T follicular helper cell (primary cell): Measurements from ENCODE around the gene PRKD1.
"Not testable (repeated sequence)": the region's sequence is repeated elsewhere in the genome, so short reads cannot be mapped to it uniquely, and the experiment has no call there.

Source experiments
- DNase-seq: peaks from one replicate; pipeline ENCODE4 v3.0.0-alpha.2; 2020; ENCODE audit warnings: low read depth

PRKD1 gene

DNA sequence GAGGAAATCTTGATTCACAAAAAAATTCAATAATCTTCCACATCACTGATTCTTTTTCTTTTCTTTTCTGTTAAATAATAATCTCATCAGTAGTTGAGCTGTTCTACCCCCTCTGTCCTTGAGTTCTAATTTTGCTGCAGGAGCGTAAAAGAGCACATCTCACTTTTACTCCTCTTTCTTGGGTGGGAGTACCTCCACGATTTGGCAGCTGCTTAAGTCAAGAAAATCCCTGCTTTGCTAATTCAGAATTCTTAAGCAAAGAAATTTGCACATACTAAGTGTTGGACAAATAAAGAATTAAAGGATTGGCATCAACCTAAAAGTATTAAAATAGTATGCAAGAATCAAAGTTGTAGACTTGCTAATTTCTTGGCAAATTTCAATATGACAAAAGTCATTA lies 128.8 kb downstream of the PRKD1 start:
- no peak for DNase-seq

- no peak for DNase-seq
These were observed 129.5 kb downstream of the PRKD1 start for GRCh38 chr14:29798108-29798663.

- no peak for DNase-seq
These were observed 130.8 kb downstream of the PRKD1 start for GRCh38 chr14:29796853-29797252.

DNA sequence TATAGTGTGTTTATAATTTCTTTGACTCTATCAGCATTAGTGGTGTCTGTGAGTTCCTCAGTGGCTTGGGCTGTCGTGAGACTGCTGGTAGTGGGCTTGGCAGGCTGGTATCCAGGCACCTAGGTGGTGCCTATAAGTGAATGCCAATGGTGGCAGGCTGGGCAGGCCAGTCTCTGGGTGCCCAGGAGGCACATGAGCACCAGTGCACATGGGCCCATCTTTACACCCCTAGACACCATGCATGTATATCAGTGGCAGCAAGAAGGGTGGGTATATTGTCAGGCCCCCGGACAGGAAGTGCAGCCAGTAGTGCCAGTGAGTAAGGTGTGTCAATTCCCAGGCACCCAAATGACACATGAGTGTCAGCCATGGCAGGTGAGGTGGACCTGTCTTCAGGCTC lies 138.2 kb downstream of the PRKD1 start:
- DNase-seq: no peak

DNA sequence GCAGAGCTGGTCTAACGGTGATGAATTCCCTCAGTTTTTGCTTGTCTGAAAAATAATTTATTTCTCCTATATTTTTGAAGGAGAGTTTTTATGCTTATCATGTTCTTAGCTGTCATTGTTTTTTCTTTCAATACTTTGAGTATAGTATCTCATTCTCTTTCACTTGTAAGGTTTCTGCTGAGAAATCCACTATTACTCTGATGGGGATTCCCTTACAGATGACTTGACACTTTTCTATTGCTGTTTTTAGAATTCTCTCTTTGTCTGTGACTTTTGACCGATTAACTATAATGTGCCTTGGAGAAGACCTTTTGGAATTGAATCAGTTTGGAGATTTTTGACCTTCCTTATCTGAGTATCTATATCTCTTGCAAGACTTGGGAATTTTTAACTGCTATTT lies 139.6 kb downstream of the PRKD1 start:
- DNase-seq: no peak

DNA sequence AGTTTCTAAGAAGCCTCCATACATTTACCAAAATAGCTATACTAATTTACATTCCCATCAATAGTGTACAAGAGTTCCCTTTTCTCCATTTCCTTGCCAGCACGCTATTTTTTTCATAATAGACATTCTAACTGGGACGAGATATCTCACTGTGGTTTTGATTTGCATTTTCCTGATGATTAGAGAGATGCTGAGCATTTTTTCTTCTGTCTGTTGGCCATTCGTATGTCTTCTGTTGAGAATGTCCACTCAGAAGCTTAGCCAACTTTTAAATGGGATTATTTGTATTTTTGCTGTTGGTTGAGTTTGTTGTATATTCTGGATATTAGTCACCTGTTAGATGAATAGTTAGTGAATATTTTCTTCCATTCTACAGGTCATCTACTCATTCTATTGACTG lies 144.1 kb downstream of the PRKD1 start:
- DNase-seq: no peak

GRCh38 chr14:29782041-29782440 lies 145.6 kb downstream of the PRKD1 start:
- no peak for DNase-seq

- DNase-seq: not testable (repeated sequence)
These were observed 150.5 kb downstream of the PRKD1 start for GRCh38 chr14:29777142-29777541.

GRCh38 chr14:29773990-29774389 lies 153.7 kb downstream of the PRKD1 start:
- DNase-seq: no peak

DNA sequence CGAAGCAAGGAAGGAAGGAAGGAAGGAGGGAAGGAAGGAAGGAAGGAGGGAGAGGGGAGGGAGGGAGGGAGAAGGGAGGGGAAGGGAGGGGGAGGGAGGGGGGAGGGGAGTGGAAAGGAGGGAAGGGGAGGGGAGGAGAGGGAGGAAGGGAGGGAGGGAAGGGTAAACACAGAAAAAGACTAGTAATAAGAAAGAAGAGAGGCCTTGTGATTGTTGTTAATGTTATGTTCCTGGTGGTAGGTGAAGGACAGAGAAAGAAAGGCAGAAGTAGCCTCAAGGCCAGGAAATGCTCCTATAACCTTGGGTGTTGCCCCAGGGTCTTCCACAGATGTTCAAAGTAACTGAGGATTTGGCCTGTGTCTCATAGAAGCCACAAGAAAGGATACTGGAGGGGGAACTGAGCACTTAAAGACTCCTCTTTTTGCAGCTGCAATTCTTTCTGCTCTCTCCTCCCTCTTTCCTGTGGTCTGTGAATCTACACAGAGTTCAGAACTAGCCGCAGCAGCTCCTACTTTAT lies 164.2 kb downstream of the PRKD1 start:
- no peak for DNase-seq

GRCh38 chr14:29759521-29760340 lies 167.9 kb downstream of the PRKD1 start:
- DNase-seq: no peak

DNA sequence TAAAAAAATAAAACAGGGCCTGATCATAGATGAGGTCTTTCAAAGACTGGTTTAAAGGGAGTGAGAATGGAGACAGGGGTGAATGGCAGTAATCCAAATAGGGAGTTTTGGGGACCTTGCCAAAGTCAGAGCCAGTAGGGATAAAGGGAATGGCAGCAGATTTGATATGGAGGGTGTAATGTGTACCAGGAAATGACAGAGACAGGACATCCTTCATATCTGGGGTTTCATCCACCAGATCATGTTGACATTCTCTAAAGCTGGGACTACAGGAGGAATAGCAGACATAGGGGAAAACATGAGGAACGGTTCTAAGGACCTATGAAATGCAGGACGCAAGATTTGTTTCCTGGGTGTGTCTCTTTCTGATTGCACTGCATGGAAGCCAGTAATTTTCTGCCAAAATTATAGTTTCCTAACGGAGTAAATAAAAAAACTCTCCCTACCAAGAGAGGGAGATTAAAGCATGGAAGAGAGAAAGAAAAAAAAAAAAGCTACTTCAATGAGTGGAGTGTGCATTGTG lies 169.9 kb downstream of the PRKD1 start:
- DNase-seq: no peak

GRCh38 chr14:29757188-29757680 lies 170.4 kb downstream of the PRKD1 start:
- no peak for DNase-seq

GRCh38 chr14:29756019-29756385 lies 171.6 kb downstream of the PRKD1 start:
- DNase-seq: no peak

DNA sequence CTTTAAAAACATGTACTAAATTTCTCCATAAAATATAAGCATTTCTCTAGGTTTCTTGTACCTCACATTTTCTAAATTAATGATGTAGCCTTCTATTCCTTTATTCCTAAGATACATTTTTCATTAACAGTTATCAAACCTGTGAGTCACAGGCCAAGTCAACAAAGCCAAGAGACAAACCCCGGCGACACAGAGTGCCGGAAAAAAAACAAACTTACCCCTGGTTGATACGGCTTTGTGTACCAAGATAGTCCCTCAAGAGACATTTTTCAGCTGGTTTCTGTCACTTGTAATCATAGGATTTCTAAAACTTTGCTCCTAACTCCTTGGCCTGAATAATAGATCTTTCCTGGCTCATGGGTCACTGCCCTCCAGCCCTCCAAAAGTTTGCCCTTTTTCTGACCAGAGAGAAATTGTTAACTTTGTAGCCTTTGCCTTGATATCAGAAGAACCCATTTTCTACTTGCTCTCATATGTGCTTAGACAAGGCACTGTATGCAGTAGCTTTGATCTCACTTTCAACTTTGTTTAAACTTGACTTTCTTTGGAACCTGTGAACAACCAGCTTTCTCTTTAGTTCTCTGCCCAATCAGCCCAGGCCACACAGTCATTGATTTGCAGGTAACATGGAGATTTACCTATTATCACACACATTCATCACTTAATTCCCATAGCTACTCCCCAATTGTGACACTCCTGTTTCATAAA lies 172.2 kb downstream of the PRKD1 start:
- no peak for DNase-seq

DNA sequence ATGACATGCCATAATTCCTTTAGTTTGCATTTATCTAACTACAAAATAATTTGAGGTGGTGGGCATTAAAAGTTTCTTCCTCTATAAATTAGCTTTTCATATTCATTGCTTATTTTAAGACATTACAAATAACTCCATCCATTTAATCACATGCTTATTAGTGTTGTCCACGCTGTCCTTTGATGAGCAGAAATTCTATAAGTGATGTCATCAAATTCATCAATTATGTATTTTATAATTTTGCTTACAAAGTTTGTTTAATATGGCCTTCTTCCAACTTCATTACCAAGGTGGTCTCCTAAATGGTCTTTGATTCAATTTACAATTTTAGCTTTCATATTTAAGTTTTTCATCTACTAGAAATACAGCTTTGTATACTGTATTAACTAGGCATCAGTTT lies 173.5 kb downstream of the PRKD1 start:
- DNase-seq: no peak

DNA sequence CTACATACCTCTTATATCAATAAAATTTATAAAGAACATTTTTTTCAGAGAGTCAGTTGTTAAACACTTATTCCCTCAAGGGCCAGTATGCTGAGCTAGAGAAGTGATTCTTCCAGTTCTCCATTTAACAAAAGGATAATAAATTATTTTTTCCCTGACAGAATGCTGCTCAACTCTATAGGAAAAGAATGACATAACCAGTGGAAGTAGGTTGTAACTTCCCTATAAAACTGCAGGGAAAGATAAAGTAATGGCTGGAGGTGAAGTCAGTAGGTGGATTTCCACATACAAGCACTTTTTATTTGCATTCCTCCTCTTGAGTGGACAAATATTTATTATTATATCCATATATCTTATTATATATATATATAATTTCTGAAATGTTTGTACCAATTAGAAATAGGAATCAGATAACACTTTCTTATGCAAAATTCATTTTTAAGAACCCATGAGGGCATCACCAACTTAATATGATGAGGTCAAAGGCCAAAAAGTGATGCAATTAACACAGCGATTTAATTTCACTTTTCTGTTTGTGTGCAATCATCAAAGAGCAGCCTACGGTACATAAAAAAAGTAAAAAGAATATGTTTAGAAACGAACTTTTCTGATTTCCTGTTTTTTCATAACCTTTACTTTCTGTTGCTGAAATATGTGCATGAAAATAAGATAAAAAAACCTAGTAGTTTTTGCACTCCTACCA lies 175.3 kb downstream of the PRKD1 start:
- DNase-seq: no peak

- DNase-seq: no peak
These were observed 177.8 kb downstream of the PRKD1 start for GRCh38 chr14:29749829-29750228.

DNA sequence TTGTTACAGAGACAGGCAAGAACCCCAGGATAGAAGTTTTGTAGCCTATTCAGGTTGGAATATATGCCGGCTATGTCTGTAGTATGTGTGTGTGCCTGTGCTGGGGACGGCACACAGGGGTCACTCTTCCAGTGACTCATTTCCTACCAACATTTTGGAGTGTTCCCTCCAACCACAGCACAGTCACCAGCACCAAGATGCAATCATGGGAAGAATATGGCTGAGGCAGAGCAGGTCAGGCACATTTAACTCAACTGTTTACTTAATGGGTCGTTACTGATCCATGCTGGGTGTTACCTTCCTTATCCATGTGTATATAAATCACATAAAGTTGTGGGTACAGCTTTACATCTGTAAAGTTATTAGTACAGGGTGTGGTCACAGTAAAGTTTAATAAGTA lies 178.3 kb downstream of the PRKD1 start:
- no peak for DNase-seq

- DNase-seq: no peak
These were observed 181.8 kb downstream of the PRKD1 start for GRCh38 chr14:29745863-29746262.

- no peak for DNase-seq
These were observed 184.1 kb downstream of the PRKD1 start for GRCh38 chr14:29743531-29743930.

GRCh38 chr14:29741909-29742401 lies 185.7 kb downstream of the PRKD1 start:
- no peak for DNase-seq
